Panc1 (cell line): ENCODE measurements around the gene PCDHGB4. TPM values are rescaled to one million over a fixed set of nuclear protein-coding genes. Genes with fewer than 3 reads are reported as not detected.
"Not testable (repeated sequence)": the region's sequence is repeated elsewhere in the genome, so short reads cannot be mapped to it uniquely, and the experiment has no call there.

ENCODE experiments used
- ATAC-seq: fragments of 200-7000 bp; cut with Tn5 transposase; 2 replicates; pipeline ENCODE4 v1.9.1; 2020; ENCODE audit warnings: mild to moderate bottlenecking, moderate library complexity
- BruUV-seq: library from RNA; stranded (reverse); fragments of 400-500 nt; replicated peaks from 2 replicates; lab custom pipeline; 2021; lab: Mats Ljungman, UMichigan
- CTCF ChIA-PET: fragments of 300-600 bp; sonication (Branson Sonifier 250); formaldehyde crosslinking; loops from one replicate; lab custom pipeline; 2022; ENCODE audit warnings: antibody characterized with exemption; lab: Charles Lee
- POLR2A ChIA-PET: fragments of 300-600 bp; sonication (Branson Sonifier 250); formaldehyde crosslinking; loops from one replicate; lab custom pipeline; 2022; ENCODE audit warnings: antibody characterized with exemption; lab: Charles Lee
- DNase-seq: peaks from one replicate; pipeline ENCODE4 v3.0.0-alpha.2; 2010; ENCODE audit warnings: low read depth, low spot score
- H3K27ac ChIP-seq: 2 replicates; pipeline ENCODE4 v1.5.1; 2011; ENCODE audit warnings: mild to moderate bottlenecking, low read length, inconsistent platforms
- H3K27me3 ChIP-seq: fragments of 200-500 bp; sonication (Bioruptor generic); 2 replicates; pipeline ENCODE4 v1.6.0; 2014; ENCODE audit warnings: low read length, inconsistent platforms; ENCODE audit not compliant: control insufficient read depth, insufficient read depth
- H3K36me3 ChIP-seq: fragments of 200-500 bp; sonication (Bioruptor generic); 2 replicates; pipeline ENCODE4 v1.5.1; 2014; ENCODE audit warnings: inconsistent platforms, mild to moderate bottlenecking, low read length, moderate library complexity; ENCODE audit not compliant: control insufficient read depth, insufficient read depth
- H3K4me1 ChIP-seq: 2 replicates; pipeline ENCODE4 v1.5.1; 2011; ENCODE audit warnings: inconsistent platforms, mild to moderate bottlenecking, low read length, moderate library complexity; ENCODE audit not compliant: control insufficient read depth, insufficient read depth
- H3K4me3 ChIP-seq, 2 experiments: 2 replicates each; pipeline ENCODE4 v1.5.1; 2011 to 2012; ENCODE audit warnings: low read depth in 2 of 2, low read length in 2 of 2, mild to moderate bottlenecking in 2 of 2, inconsistent platforms in 1 of 2, moderate library complexity in 1 of 2
- H3K9me3 ChIP-seq: fragments of 200-500 bp; sonication (Bioruptor generic); 2 replicates; pipeline ENCODE4 v1.5.1; 2014; ENCODE audit warnings: low read depth, mild to moderate bottlenecking, inconsistent platforms, low read length, moderate library complexity; ENCODE audit not compliant: control insufficient read depth, insufficient read depth
- CTCF ChIP-seq: fragments of 450-650 bp; IDR thresholded peaks from 2 replicates; pipeline ENCODE4 v1.5.1; 2017; ENCODE audit warnings: mild to moderate bottlenecking
- POLR2AphosphoS5 ChIP-seq: IDR thresholded peaks from 2 replicates; pipeline ENCODE4 v1.6.1; 2012; ENCODE audit warnings: mild to moderate bottlenecking, low read depth, low read length, moderate library complexity
- REST ChIP-seq, 2 experiments: IDR thresholded peaks; 2 replicates each; pipeline ENCODE4 v1.6.1; 2011 to 2012; ENCODE audit warnings: low read depth in 2 of 2, control low read depth in 1 of 2, low read length in 1 of 2, mild to moderate bottlenecking in 1 of 2, moderate library complexity in 1 of 2; ENCODE audit not compliant: insufficient read depth in 1 of 2
- SIN3A ChIP-seq: IDR thresholded peaks from 2 replicates; pipeline ENCODE4 v1.6.1; 2012; ENCODE audit warnings: low read depth, mild to moderate bottlenecking, low read length, moderate library complexity, borderline replicate concordance; ENCODE audit not compliant: insufficient read depth
- TCF7L2 ChIP-seq: IDR thresholded peaks from 2 replicates; pipeline ENCODE4 v1.6.1; 2011; ENCODE audit warnings: mild to moderate bottlenecking, low read depth, low read length, inconsistent platforms
- in situ Hi-C: cut with HindIII; loops from 2 replicates; pipeline ENCODE4 v1.10.0; 2016; ENCODE audit warnings: low sequenced_read_pairs, low pct_unique_long_range_greater_than_20kb
- intact Hi-C: fragments of 100-400 bp; cut with micrococcal nuclease; formaldehyde crosslinking; loops from one replicate; pipeline ENCODE4 v1.10.0; 2022; ENCODE audit not compliant: unreplicated experiment
- total RNA-seq: library from RNA; stranded (reverse); gene quantifications from one replicate; pipeline ENCODE4 v1.2.1, GENCODE V29; 2021; ENCODE audit not compliant: unreplicated experiment

PCDHGB4 gene
- total RNA-seq, 1 experiment from 2014 or later: 0.21 TPM

GRCh38 chr5:141343953-141344463 is 43.5 kb upstream of the PCDHGB4 start:
- DNase-seq (no peak), ATAC-seq (no peak)
- CTCF ChIA-PET: interaction anchor here (0.7 kb wide), 1 partner anchor 287 kb away, joined by 3 read pairs; no protein-coding TSS in a partner anchor
- no peaks in the 10 kb centered on the region for H3K4me1 ChIP-seq
- no peaks in the 10 kb centered on the region for H3K36me3 ChIP-seq
- H3K4me3 ChIP-seq: no peak overlapping the region
- H3K9me3 ChIP-seq: no peaks in the 10 kb centered on the region; the same call in 1 of the 2 replicates
- no TSS peak for BruUV-seq
- H3K27ac ChIP-seq: no peak overlapping the region
- no peak for TF ChIP-seq REST (IDR thresholded peaks at IDR 0.05; ENCODE audit: insufficient read depth in 1 of 2, low read depth in 2 of 2, low read length in 1 of 2)
- TF ChIP-seq TCF7L2: no peak
- TF ChIP-seq SIN3A: no peak
- TF ChIP-seq POLR2AphosphoS5: no peak
- no peak for TF ChIP-seq CTCF
- in situ Hi-C loops: loop anchor here (25.0 kb wide), 1 partner anchor 157 kb away; the partner anchor contains the start of genes PCDHB10, PCDHB11, PCDHB16 and PCDHB8
- H3K27me3 ChIP-seq: no peaks in the 10 kb centered on the region; the same call in 1 of the 2 replicates
- POLR2A ChIA-PET: interaction anchor here (0.5 to 0.7 kb wide), 2 partner anchors 9 to 13 kb away, joined by 3 to 9 read pairs; partner anchors contain the start of gene PCDHGA1
- intact Hi-C loops: no loop called here

GRCh38 chr5:141345327-141345726 is 42.2 kb upstream of the PCDHGB4 start:
- BruUV-seq: no TSS peak
- Histone ChIP-seq H3K27ac (no peak overlapping the region), H3K9me3 (no peaks in the 10 kb centered on the region; the same call in 1 of the 2 replicates), H3K27me3 (no peaks in the 10 kb centered on the region; the same call in 1 of the 2 replicates), H3K4me1 (no peaks in the 10 kb centered on the region), H3K4me3 (no peak overlapping the region), H3K36me3 (no peaks in the 10 kb centered on the region)
- ATAC-seq (no peak), DNase-seq (no peak)
- in situ Hi-C loops (loop anchor here (25.0 kb wide), 1 partner anchor 158 kb away; the partner anchor contains the start of genes PCDHB10, PCDHB11, PCDHB16 and PCDHB8), intact Hi-C loops (no loop called here)
- ChIA-PET CTCF (no interaction called here), POLR2A (no interaction called here)
- TF ChIP-seq REST (IDR thresholded peaks at IDR 0.05; ENCODE audit: insufficient read depth in 1 of 2, low read depth in 2 of 2, low read length in 1 of 2) (no peak), POLR2AphosphoS5 (no peak)

GRCh38 chr5:141346017-141346416 is 41.5 kb upstream of the PCDHGB4 start:
- POLR2A ChIA-PET, H3K27me3 ChIP-seq, CTCF ChIA-PET, H3K9me3 ChIP-seq, H3K4me3 ChIP-seq, H3K36me3 ChIP-seq, intact Hi-C loops, H3K27ac ChIP-seq, ATAC-seq, DNase-seq, BruUV-seq, H3K4me1 ChIP-seq: not testable (repeated sequence)
- in situ Hi-C loops: loop anchor here (25.0 kb wide), 1 partner anchor 159 kb away; the partner anchor contains the start of genes PCDHB10, PCDHB11, PCDHB16 and PCDHB8
